Measurements from ENCODE around the gene SLC25A38.

SLC25A38 gene

DNA sequence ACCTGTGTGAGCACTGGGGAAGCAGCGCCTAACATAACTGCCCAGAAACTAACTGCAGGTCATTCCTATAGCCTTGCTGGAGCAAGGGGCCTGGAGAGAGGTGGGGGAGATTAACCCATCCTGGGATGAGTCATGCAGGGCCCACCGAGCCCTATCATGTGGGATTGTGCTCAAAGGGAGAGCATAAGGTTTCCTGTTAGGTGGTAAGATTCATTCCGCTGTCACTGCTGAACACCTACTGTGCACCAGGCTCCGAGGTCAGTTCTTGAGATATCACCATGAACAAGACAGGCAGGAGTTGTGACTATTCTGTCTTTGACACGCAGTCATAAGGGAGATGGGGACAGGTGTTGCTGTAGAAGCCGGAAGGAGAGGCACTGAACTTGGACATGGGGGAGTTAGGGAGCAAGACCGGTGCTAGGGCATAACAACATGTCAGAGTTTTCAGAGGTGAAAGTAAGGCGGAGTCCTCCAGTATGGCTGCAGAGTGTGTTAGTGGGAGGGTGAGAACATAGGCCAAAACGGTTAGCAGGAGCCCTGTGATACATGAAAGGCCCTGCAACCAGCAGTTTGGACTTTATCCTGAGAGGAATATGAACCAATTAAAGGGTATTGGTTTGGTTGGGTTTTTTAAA lies 2.4 kb downstream of the SLC25A38 start:
- H3K27ac ChIP-seq: no peak overlapping the region
- DNase-seq: no peak
- H3K36me3 ChIP-seq (replicated peaks): peaks cover under 1% of the 10 kb centered on the region
- H3K4me3 ChIP-seq (ENCODE audit: low read depth, low read length): no peak overlapping the region
- H3K27me3 ChIP-seq (replicated peaks): no peaks in the 10 kb centered on the region
- TF ChIP-seq, protein P1, sequence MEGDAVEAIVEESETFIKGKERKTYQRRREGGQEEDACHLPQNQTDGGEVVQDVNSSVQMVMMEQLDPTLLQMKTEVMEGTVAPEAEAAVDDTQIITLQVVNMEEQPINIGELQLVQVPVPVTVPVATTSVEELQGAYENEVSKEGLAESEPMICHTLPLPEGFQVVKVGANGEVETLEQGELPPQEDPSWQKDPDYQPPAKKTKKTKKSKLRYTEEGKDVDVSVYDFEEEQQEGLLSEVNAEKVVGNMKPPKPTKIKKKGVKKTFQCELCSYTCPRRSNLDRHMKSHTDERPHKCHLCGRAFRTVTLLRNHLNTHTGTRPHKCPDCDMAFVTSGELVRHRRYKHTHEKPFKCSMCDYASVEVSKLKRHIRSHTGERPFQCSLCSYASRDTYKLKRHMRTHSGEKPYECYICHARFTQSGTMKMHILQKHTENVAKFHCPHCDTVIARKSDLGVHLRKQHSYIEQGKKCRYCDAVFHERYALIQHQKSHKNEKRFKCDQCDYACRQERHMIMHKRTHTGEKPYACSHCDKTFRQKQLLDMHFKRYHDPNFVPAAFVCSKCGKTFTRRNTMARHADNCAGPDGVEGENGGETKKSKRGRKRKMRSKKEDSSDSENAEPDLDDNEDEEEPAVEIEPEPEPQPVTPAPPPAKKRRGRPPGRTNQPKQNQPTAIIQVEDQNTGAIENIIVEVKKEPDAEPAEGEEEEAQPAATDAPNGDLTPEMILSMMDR (IDR thresholded peaks at IDR 0.05; ENCODE audit: low read depth, low read length, missing control alignments): no peak
- in situ Hi-C loops (cut with HindIII; ENCODE audit: low pct_ligation_motif_present, low sequenced_read_pairs): no loop called here

DNA sequence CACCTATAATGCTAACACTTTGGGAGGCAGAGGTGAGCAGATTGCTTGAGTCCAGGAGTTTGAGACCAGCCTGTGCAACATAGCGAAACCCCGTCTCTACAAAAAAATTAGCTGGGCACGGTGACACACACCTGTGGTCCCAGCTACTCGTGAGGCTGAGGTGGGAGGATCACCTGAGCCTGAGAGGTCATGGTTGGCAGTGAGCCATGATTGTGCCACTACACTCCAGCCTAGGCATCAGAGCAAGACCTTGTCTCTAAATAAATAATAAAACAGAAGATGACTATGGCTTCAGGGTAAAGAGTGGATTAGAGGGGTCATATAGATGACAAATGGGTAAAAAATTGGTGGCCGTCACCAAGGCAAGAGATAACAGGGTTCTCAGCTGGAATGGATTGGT lies 3.1 kb downstream of the SLC25A38 start:
- Histone ChIP-seq H3K36me3 (replicated peaks) (peaks cover 7% of the 10 kb centered on the region), H3K4me3 (ENCODE audit: low read depth, low read length) (no peak overlapping the region), H3K27me3 (replicated peaks) (no peaks in the 10 kb centered on the region), H3K27ac (no peak overlapping the region)
- no peak for DNase-seq
- TF ChIP-seq, protein P1 (IDR thresholded peaks at IDR 0.05; ENCODE audit: low read depth, low read length, missing control alignments): no peak
- in situ Hi-C loops (cut with HindIII; ENCODE audit: low pct_ligation_motif_present, low sequenced_read_pairs): no loop called here

DNA sequence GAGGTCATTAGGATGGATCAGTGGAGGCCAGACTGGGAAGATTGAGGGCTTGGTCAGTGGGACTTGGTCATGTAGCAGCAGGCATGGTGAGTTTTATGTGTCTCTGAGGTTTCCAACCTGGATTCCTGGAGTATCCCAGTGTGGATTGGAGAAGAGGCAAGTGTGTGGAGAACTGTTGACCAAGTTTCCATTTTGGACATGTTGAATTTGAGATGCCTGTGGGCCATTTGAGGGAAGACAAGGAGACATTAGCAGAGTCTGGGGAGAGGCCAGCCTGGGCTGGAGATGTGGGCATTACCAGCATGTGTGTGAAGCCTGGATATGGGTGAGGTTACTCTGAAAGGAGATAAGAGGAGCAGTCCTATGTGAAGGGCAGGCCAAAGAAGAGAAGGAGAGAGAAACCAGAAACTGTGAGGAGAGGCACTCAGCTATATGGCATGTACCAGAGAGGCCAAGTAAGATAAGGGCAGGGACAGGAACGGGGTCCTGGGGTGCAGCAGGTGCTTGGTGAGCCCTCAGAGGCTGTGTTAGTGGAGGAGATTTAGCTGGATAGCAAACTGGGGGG lies 4.3 kb downstream of the SLC25A38 start:
- no peaks in the 10 kb centered on the region for H3K27me3 ChIP-seq (replicated peaks)
- H3K4me3 ChIP-seq (ENCODE audit: low read depth, low read length): no peak overlapping the region
- H3K36me3 ChIP-seq (replicated peaks): peaks cover 16% of the 10 kb centered on the region
- no peak for DNase-seq
- in situ Hi-C loops (cut with HindIII; ENCODE audit: low pct_ligation_motif_present, low sequenced_read_pairs): no loop called here
- TF ChIP-seq, protein P1 (IDR thresholded peaks at IDR 0.05; ENCODE audit: low read depth, low read length, missing control alignments): no peak
- H3K27ac ChIP-seq: no peak overlapping the region

DNA sequence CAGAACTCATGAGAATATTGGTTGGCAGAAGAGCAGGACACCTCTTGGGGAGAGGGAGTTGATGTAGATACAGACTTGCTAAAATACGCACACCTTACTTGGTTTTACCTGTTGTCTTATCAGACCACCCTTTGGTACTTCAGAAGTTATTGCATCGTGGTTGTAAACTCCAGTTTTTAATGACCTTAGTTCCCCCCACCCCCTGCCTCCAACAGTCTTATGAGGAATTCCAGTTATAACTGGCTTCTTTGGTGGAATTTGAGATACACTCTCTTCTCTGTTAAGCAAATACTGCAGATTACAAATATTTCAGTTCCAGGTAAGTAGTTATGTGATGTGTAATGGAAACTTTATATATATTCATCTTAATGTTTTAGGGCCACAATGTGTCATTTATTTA lies 5.0 kb downstream of the SLC25A38 start:
- TF ChIP-seq, protein P1 (IDR thresholded peaks at IDR 0.05; ENCODE audit: low read depth, low read length, missing control alignments): no peak
- Histone ChIP-seq H3K36me3 (replicated peaks) (peaks cover 21% of the 10 kb centered on the region), H3K27me3 (replicated peaks) (no peaks in the 10 kb centered on the region), H3K4me3 (ENCODE audit: low read depth, low read length) (no peak overlapping the region), H3K27ac (no peak overlapping the region)
- in situ Hi-C loops (cut with HindIII; ENCODE audit: low pct_ligation_motif_present, low sequenced_read_pairs): no loop called here
- DNase-seq: no peak

DNA sequence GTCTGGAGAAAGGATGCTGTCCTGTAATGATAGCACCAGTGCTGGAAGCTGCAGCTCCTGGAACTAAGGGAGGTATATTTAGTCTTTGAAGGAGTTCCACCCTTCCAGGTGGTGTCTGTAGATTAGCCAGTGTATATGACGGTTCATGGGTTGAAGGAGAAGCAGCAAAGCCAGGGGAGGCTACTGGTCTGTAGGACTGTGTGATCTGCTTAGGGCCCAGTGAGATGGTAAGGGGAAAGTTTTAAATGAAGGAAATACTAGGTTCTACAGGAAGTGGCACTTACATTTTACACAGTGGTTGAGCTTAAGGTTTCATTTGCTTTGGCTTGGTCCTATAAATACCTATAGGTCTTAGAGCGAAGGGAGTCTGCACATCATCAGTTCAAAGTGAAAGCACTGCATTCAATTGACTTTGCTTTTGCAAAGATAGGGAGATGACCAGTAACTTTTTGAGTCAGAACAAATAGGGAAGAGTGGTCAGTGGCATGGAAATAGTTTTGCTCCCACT lies 5.6 kb downstream of the SLC25A38 start:
- Histone ChIP-seq H3K36me3 (replicated peaks) (peaks cover 23% of the 10 kb centered on the region), H3K27ac (no peak overlapping the region), H3K27me3 (replicated peaks) (no peaks in the 10 kb centered on the region), H3K4me3 (ENCODE audit: low read depth, low read length) (no peak overlapping the region)
- TF ChIP-seq, protein P1 (IDR thresholded peaks at IDR 0.05; ENCODE audit: low read depth, low read length, missing control alignments): no peak
- DNase-seq: no peak
- in situ Hi-C loops (cut with HindIII; ENCODE audit: low pct_ligation_motif_present, low sequenced_read_pairs): no loop called here

Data from brain microvascular endothelial cell (primary cell).